Smooth muscle cell (in vitro differentiated cells): ENCODE measurements around the gene C12orf76. TPM values are rescaled to one million over a fixed set of nuclear protein-coding genes. Genes with fewer than 3 reads are reported as not detected.
A peak's percentile ranks its signal among the peaks of the same experiment; 100 is the strongest.

ENCODE experiments used
- DNase-seq: peaks from one replicate; lab custom pipeline; 2025; ENCODE audit not compliant: unreplicated experiment; lab: John Stamatoyannopoulos, UW
- H2AFZ ChIP-seq: fragments of 200-600 bp; sonication (generic); 2 replicates; pipeline ENCODE4 v1.6.0; 2016; ENCODE audit warnings: antibody characterized with exemption, low read depth, mild to moderate bottlenecking
- H3F3A ChIP-seq: fragments of 200-600 bp; sonication (generic); 2 replicates; pipeline ENCODE4 v1.6.0; 2017; ENCODE audit warnings: antibody characterized with exemption, low read depth
- H3K27ac ChIP-seq: fragments of 200-600 bp; sonication (generic); 2 replicates; pipeline ENCODE4 v1.5.1; 2016; ENCODE audit warnings: low read depth, mild to moderate bottlenecking
- H3K27me3 ChIP-seq: fragments of 200-600 bp; sonication (generic); 2 replicates; pipeline ENCODE4 v1.6.1; 2016; ENCODE audit warnings: low read depth, mild to moderate bottlenecking
- H3K36me3 ChIP-seq: fragments of 200-600 bp; sonication (generic); 2 replicates; pipeline ENCODE4 v1.5.1; 2016; ENCODE audit warnings: low read depth
- H3K4me1 ChIP-seq: fragments of 200-600 bp; sonication (generic); 2 replicates; pipeline ENCODE4 v1.5.1; 2016; ENCODE audit warnings: low read depth
- H3K4me2 ChIP-seq: fragments of 200-600 bp; sonication (generic); 2 replicates; pipeline ENCODE4 v1.6.0; 2016; ENCODE audit warnings: mild to moderate bottlenecking
- H3K4me3 ChIP-seq: fragments of 200-600 bp; sonication (generic); 2 replicates; pipeline ENCODE4 v1.5.1; 2016; ENCODE audit warnings: mild to moderate bottlenecking
- H3K79me2 ChIP-seq: fragments of 200-600 bp; sonication (generic); 2 replicates; pipeline ENCODE4 v1.6.0; 2016; ENCODE audit warnings: low read depth, mild to moderate bottlenecking
- H3K9ac ChIP-seq: fragments of 200-600 bp; sonication (generic); 2 replicates; pipeline ENCODE4 v1.6.0; 2016; ENCODE audit warnings: low read depth
- H3K9me3 ChIP-seq: fragments of 200-600 bp; sonication (generic); replicated peaks from 2 replicates; pipeline ENCODE4 v1.5.1; 2016; ENCODE audit warnings: low read depth
- H4K20me1 ChIP-seq: fragments of 200-600 bp; sonication (generic); 2 replicates; pipeline ENCODE4 v1.6.0; 2016; ENCODE audit warnings: low read depth
- CTCF ChIP-seq: fragments of 200-600 bp; sonication (generic); IDR thresholded peaks from 2 replicates; pipeline ENCODE4 v1.5.1; 2017; ENCODE audit warnings: borderline replicate concordance, mild to moderate bottlenecking, antibody characterized with exemption; ENCODE audit not compliant: insufficient read depth, poor library complexity, severe bottlenecking
- WGBS: methylation state at CpG from one replicate; pipeline ENCODE4 v1.1.7; 2016; ENCODE audit warnings: low lambda C conversion rate; 5-methylcytosine and 5-hydroxymethylcytosine counted together
- polyA plus RNA-seq: library from polyadenylated mRNA; unstranded; fragments of >200 nt; fragmentation: Nextera tagmentation; extraction: Ambion mirVana; gene quantifications from 2 replicates; pipeline ENCODE4 v1.2.1, GENCODE V29; 2016
- total RNA-seq: library from RNA; depleted of rRNA; stranded (reverse); fragments of >200 nt; gene quantifications from 2 replicates; pipeline ENCODE4 v1.2.3, GENCODE V29; 2014

Gene C12orf76
- total and polyA plus RNA-seq, 2 experiments from 2014 or later = 10.0 to 12.0 TPM

GRCh38 chr12:110039085-110039807, 9.1 kb downstream of the C12orf76 start:
- H3K36me3 ChIP-seq = no peaks in the 10 kb centered on the region
- H3K9me3 ChIP-seq = no peaks in the 10 kb centered on the region
- H2AFZ ChIP-seq = no peak overlapping the region
- H3F3A ChIP-seq = peaks cover 10% of the 10 kb centered on the region
- no peaks in the 10 kb centered on the region for H3K4me1 ChIP-seq
- H3K27me3 ChIP-seq = no peaks in the 10 kb centered on the region
- peak overlapping the region; percentile 90 for H3K27ac ChIP-seq
- peak overlapping the region; percentile 69 for H3K9ac ChIP-seq
- H3K4me2 ChIP-seq = peak overlapping the region; percentile 0
- peaks cover 35% of the 10 kb centered on the region for H4K20me1 ChIP-seq
- H3K4me3 ChIP-seq = no peak overlapping the region
- peaks cover 15% of the 10 kb centered on the region for H3K79me2 ChIP-seq
- 36% methylated on average over 5 of the region's 5 CpGs for WGBS
- DNase-seq = no peak
- no peak for TF ChIP-seq CTCF

- TF ChIP-seq CTCF = no peak
- H3K27me3 ChIP-seq = no peaks in the 10 kb centered on the region
- no peaks in the 10 kb centered on the region for H3K36me3 ChIP-seq
- peak overlapping the region; percentile 69 for H3K9ac ChIP-seq
- peak overlapping the region; percentile 0 for H3K4me2 ChIP-seq
- DNase-seq = no peak
- H2AFZ ChIP-seq = no peak overlapping the region
- no peaks in the 10 kb centered on the region for H3K4me1 ChIP-seq
- H3F3A ChIP-seq = peaks cover 10% of the 10 kb centered on the region
- H3K4me3 ChIP-seq = no peak overlapping the region
- H3K79me2 ChIP-seq = peaks cover 15% of the 10 kb centered on the region
- WGBS = 80% methylated on average over 5 of the region's 5 CpGs
- no peaks in the 10 kb centered on the region for H3K9me3 ChIP-seq
- H4K20me1 ChIP-seq = peaks cover 35% of the 10 kb centered on the region
- H3K27ac ChIP-seq = peak overlapping the region; percentile 90
Observed at GRCh38 chr12:110038741-110039084, 9.6 kb downstream of the C12orf76 start.

- H2AFZ ChIP-seq = no peak overlapping the region
- H3K4me3 ChIP-seq = no peak overlapping the region
- no peak overlapping the region for H3K4me2 ChIP-seq
- H3K36me3 ChIP-seq = no peaks in the 10 kb centered on the region
- H3K27ac ChIP-seq = no peak overlapping the region
- H3F3A ChIP-seq = peaks cover 10% of the 10 kb centered on the region
- TF ChIP-seq CTCF = no peak
- H3K9ac ChIP-seq = no peak overlapping the region
- peaks cover 28% of the 10 kb centered on the region for H4K20me1 ChIP-seq
- DNase-seq = no peak
- H3K79me2 ChIP-seq = peaks cover 13% of the 10 kb centered on the region
- no peaks in the 10 kb centered on the region for H3K4me1 ChIP-seq
- no peaks in the 10 kb centered on the region for H3K27me3 ChIP-seq
- 96% methylated on average over 5 of the region's 5 CpGs for WGBS
- no peaks in the 10 kb centered on the region for H3K9me3 ChIP-seq
Observed at GRCh38 chr12:110037315-110037714, 11.0 kb downstream of the C12orf76 start.
